ENCODE data around the gene CDX2.

- no peak for TF ChIP-seq CTCF (IDR thresholded peaks at IDR 0.05; ENCODE audit: poor library complexity, severe bottlenecking)
- no peak for TF ChIP-seq SMC3 (conservative IDR thresholded peaks at IDR 0.05; ENCODE audit: poor library complexity)
- no peak for TF ChIP-seq POLR2AphosphoS5 (IDR thresholded peaks at IDR 0.05)
Measured at GRCh38 chr13:27978301-27978968, 9.3 kb upstream of the CDX2 start.

Measured in neural cell (in vitro differentiated cells).